ENCODE measurements around the gene IQSEC1. TPM values are rescaled to one million over a fixed set of nuclear protein-coding genes. Genes with fewer than 3 reads are reported as not detected.

The IQSEC1 gene
- total and polyA plus RNA-seq, 2 donors (not counting 3 experiments of a cell fraction or from before 2014, with no cell fraction given) = 5.2 to 18.0 TPM

GRCh38 chr3:12946251-12946648 is 127.0 kb downstream of the IQSEC1 start:
- DNase-seq (ENCODE audit: low read depth, low spot score) (no peak), FAIRE-seq (no peak)
- no peaks in the 10 kb centered on the region for H3K79me2 ChIP-seq (ENCODE audit: control insufficient read depth, insufficient read depth, low read length)
- no TSS peak for BruUV-seq (replicated peaks)
- no peaks in the 10 kb centered on the region for H3K27me3 ChIP-seq (ENCODE audit: control insufficient read depth in 2 of 2, insufficient read depth in 2 of 2, low read length in 2 of 2)
- POLR2A ChIA-PET = no interaction called here
- no peak for TF ChIP-seq POLR2A (IDR thresholded peaks at IDR 0.05; ENCODE audit: low read depth, low read length)
- dilution Hi-C loops (cut with MboI; ENCODE audit: extremely low pct_ligation_motif_present, low sequenced_read_pairs) (no loop called here), intact Hi-C loops (cut with micrococcal nuclease) (no loop called here)
- H3K4me3 ChIP-seq (replicated peaks in 1 of 3; ENCODE audit: insufficient read depth in 1 of 3, low read depth in 1 of 3, low read length in 3 of 3) = no peak overlapping the region
- no peaks in the 10 kb centered on the region for H3K9me1 ChIP-seq (replicated peaks; ENCODE audit: control insufficient read depth, extremely low read depth, insufficient read depth, low read length)
- H3K36me3 ChIP-seq (ENCODE audit: control insufficient read depth in 2 of 2, extremely low read depth in 1 of 2, insufficient read depth in 2 of 2, low read length in 2 of 2) = peaks cover 0 to 4% of the 10 kb centered on the region in 2 experiments
- H3K27ac ChIP-seq (ENCODE audit: insufficient read depth, low read depth, low read length) = no peak overlapping the region
- no peaks in the 10 kb centered on the region for H4K20me1 ChIP-seq (replicated peaks; ENCODE audit: control insufficient read depth, extremely low read depth, insufficient read depth, low read length)
- CTCF ChIA-PET = interaction anchor here (1.3 to 5.8 kb wide), 2 partner anchors 38 to 55 kb away, joined by 3 to 39 read pairs; no protein-coding TSS in a partner anchor
- no peak overlapping the region for H3K4me2 ChIP-seq (ENCODE audit: insufficient read depth, low read length)
- no peak overlapping the region for H3K9ac ChIP-seq (replicated peaks; ENCODE audit: extremely low read depth, insufficient read depth, low read length)
- no peaks in the 10 kb centered on the region for H3K9me3 ChIP-seq (replicated peaks; ENCODE audit: control insufficient read depth, insufficient read depth, low read length)
- no peak overlapping the region for H2AFZ ChIP-seq (ENCODE audit: low read depth, low read length)
- peaks cover 15% of the 10 kb centered on the region for H3K4me1 ChIP-seq (ENCODE audit: control insufficient read depth, extremely low read depth, insufficient read depth, low read length)

GRCh38 chr3:12944849-12945248 is 128.4 kb downstream of the IQSEC1 start:
- no peaks in the 10 kb centered on the region for H3K9me3 ChIP-seq (replicated peaks; ENCODE audit: control insufficient read depth, insufficient read depth, low read length)
- H3K9ac ChIP-seq (replicated peaks; ENCODE audit: extremely low read depth, insufficient read depth, low read length) = no peak overlapping the region
- ChIA-PET CTCF (interaction anchor here (5.8 kb wide), 1 partner anchor 39 kb away, joined by 39 read pairs; no protein-coding TSS in a partner anchor), POLR2A (no interaction called here)
- dilution Hi-C loops (cut with MboI; ENCODE audit: extremely low pct_ligation_motif_present, low sequenced_read_pairs) (no loop called here), intact Hi-C loops (cut with micrococcal nuclease) (no loop called here)
- no TSS peak for BruUV-seq (replicated peaks)
- DNase-seq (ENCODE audit: low read depth, low spot score) (no peak), FAIRE-seq (no peak)
- H3K9me1 ChIP-seq (replicated peaks; ENCODE audit: control insufficient read depth, extremely low read depth, insufficient read depth, low read length) = no peaks in the 10 kb centered on the region
- no peaks in the 10 kb centered on the region for H3K27me3 ChIP-seq (ENCODE audit: control insufficient read depth in 2 of 2, insufficient read depth in 2 of 2, low read length in 2 of 2)
- no peak overlapping the region for H2AFZ ChIP-seq (ENCODE audit: low read depth, low read length)
- TF ChIP-seq JUN (IDR thresholded peaks at IDR 0.05; ENCODE audit: borderline replicate concordance, insufficient read depth, insufficient read length, low read depth) (no peak), FOS (IDR thresholded peaks at IDR 0.05; ENCODE audit: borderline replicate concordance, insufficient read depth, low read length) (no peak), MAX (IDR thresholded peaks at IDR 0.05; ENCODE audit: insufficient read depth, insufficient read length) (no peak), POLR2AphosphoS5 (IDR thresholded peaks at IDR 0.05; ENCODE audit: insufficient read depth, low read depth, low read length) (no peak), EZH2 (IDR thresholded peaks at IDR 0.05; ENCODE audit: borderline replicate concordance, low read depth, low read length, severe bottlenecking) (no peak), POLR2A (IDR thresholded peaks at IDR 0.05; ENCODE audit: low read depth, low read length) (no peak), MYC (IDR thresholded peaks at IDR 0.05; ENCODE audit: low read depth, low read length) (no peak), CTCF (IDR thresholded peaks at IDR 0.05; ENCODE audit: extremely low read depth in 1 of 2, insufficient read depth in 1 of 2, low read depth in 1 of 2, low read length in 2 of 2) (no peak)
- peaks cover 0 to 5% of the 10 kb centered on the region in 2 experiments for H3K36me3 ChIP-seq (ENCODE audit: control insufficient read depth in 2 of 2, extremely low read depth in 1 of 2, insufficient read depth in 2 of 2, low read length in 2 of 2)
- H3K79me2 ChIP-seq (ENCODE audit: control insufficient read depth, insufficient read depth, low read length) = no peaks in the 10 kb centered on the region
- H3K4me1 ChIP-seq (ENCODE audit: control insufficient read depth, extremely low read depth, insufficient read depth, low read length) = peaks cover 13% of the 10 kb centered on the region
- H3K27ac ChIP-seq (ENCODE audit: insufficient read depth, low read depth, low read length) = no peak overlapping the region
- H3K4me2 ChIP-seq (ENCODE audit: insufficient read depth, low read length) = no peak overlapping the region
- H3K4me3 ChIP-seq (replicated peaks in 1 of 3; ENCODE audit: insufficient read depth in 1 of 3, low read depth in 1 of 3, low read length in 3 of 3) = no peak overlapping the region
- H4K20me1 ChIP-seq (replicated peaks; ENCODE audit: control insufficient read depth, extremely low read depth, insufficient read depth, low read length) = no peaks in the 10 kb centered on the region
